ENCODE measurements around the gene NLRP1.

Gene NLRP1

DNA sequence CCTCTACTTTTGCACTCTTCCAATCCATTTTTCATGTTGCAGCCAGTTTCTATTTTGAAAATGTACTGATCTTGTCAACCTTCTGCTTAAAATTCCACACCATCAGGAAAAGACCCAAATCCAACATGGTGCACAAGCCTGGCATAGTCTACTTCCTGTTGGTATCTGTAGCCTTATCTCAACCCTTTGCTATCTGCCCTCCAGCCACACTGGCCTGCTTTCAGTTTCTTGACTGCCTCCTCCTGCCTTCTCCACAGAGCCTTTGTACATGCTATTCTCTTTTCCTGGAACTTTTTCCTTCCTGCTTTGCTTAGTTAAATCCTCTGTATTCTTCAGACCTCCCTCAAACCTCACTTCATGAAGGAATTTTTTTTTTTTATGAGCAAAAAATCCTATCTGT lies 31.5 kb downstream of the NLRP1 start:
- DNase-seq, result no peak

DNA sequence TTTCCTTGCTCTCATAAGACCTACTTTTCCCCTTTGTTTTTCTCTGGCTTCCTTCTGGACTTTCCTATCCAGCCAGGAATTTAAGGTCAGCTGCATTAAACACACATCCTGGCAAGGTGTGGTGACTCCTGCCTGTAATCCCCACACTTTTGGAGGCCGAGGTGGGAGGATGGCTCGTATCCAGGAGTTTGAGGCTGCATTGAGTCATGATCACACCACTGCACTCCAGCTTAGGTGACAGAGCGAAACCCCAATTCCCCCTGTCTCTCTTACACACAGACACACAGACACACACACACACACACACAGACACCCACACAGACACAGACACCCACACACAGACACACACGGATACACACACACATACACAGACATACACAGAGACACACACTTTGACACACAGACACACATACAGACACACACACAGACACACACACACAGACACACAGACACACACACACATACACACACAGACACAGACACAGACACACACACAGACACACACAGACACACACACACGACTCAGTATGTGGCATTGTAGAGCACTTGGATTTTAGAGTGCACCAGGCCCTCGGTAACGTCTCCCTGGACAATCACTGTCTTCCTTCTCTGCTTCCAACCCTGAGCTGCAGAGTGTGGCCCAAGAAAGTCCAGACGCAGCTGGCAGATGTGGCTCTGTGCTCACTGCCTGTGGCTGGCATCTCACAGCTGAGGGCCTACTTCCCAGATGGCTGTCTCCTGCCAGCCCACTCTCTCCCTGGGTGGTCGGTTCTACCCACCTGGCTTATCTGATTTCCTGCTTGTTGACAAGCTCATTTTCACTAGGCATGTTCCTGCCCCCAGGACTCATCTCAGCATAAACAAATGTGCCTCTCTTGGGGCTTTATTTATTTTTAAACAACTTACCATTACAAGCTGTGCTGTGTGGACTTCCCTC lies 39.0 kb downstream of the NLRP1 start:
- DNase-seq, result no peak

DNA sequence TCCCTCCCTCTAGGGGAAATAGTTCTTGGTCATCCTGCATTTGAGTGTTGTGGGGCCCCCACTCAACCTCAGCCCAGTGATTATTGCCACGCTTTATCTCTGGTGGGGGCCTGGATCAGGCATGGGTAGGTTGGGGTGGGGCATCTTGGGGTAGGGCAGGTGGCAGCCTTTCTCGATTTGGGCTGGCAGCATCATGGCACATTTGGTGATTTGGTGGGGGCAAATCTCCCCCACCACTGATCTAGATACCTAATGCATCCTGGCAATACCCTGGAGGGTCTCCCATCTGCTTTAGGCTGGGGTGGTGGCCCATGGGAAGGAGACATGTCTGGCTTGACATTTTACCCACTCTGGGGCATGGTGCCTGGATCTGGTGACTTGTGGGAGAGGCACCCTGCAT lies 40.2 kb downstream of the NLRP1 start:
- DNase-seq, result no peak

DNA sequence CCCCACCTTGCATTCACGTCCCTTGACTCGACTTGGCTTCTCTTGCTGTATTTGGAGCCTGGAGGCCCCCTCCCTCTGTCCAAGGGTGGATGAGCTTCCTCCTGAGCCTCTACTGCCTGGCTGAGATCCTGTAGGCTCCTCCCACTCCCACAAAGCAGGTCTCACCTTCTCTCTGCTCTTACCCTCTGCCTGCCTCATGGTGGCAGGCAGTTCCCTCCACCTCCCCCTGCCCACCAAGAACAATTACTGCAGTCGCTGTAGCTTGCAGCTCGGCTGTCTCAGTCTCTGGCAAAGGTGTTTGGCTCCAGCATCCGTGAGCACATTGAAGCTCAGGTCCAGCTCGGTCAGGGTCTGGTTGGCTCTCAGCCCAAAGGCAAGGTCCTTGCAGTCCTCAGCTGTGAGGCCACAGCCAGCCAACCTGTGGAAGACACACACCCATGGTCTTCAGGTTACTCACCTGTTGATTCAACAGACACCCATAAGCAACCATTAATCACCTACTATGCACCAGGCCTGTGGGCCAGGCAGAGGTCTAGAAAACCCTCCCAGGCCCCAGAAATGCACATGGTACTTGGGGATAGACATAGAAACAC lies 42.6 kb downstream of the NLRP1 start:
- no peak for DNase-seq

DNA sequence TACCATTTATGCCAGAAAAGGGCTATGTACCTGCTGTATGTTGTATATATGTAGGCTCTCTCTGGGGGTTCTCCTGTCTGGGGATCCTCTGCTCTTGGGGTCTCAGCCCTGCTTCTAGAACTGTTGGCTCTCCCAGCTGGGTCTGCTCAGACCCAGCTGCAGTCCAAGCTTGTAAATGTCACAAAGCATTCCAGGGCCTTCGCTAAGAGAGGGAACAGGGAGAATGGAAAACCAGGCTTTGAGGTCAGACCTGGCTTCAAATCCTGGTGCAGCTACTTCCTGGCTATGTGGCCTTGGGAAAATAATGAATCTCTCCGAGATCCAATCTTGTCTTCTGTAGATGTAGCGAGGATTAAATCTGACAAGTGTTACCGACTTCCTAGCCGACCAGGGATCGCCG lies 44.0 kb downstream of the NLRP1 start:
- no peak for DNase-seq

DNA sequence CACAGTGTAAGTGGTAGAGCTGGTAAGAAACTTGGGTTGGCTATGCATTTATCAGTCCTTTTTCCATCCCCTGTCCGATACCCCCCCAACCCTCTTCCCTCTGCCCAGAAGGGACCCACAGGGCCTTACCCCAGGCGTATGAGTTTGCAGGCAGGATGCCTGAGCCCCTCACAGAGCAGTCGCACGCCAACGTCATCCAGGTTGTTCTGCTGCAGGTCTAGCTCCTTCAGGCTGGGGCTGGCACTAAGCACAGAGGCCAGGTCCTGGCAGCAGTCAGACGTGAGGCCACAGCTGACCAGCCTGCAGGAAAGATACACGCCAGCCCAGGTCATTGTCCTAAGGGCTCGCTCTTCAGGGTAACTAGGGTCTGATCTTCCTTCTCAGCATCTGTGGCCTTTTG lies 45.0 kb downstream of the NLRP1 start:
- DNase-seq, result no peak

DNA sequence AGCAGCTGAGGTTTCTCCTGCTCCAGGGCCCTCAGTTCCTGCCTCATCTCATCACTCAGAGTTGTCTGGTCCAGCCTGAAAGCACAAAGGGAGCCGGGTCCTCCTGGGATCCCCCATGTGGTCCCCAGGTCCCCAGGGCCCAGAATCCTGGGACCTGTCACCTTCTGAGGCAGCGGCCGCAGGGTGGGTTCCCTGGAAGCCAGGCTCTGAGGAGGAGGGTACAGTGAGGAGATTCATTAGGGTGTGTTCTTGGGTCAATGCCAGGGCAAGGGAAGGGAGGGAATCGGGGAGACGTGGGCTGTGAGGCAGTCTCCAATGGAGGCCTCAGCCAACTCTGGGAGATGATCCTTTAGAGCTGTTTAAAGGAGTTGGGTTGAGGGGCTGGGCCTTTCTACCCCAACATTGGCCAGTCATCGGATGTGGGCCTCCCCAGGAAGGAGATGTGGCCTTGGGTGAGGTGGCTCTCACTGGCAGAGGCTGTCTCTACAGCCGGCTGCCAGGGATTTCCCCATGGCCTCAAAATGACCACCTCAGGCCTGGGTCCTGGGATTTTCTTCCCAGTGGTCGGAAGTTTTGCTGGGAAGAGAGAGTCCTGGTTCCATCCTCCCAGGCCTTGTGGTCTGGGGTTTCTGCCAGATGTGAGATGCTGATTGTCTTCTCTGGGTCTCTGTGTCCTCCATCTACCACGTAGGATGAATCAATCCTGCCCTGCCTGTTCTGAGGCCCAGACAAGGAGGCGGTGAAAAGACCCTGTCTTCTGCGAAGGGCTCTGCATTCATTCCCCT lies 47.3 kb downstream of the NLRP1 start:
- no peak for DNase-seq

DNA sequence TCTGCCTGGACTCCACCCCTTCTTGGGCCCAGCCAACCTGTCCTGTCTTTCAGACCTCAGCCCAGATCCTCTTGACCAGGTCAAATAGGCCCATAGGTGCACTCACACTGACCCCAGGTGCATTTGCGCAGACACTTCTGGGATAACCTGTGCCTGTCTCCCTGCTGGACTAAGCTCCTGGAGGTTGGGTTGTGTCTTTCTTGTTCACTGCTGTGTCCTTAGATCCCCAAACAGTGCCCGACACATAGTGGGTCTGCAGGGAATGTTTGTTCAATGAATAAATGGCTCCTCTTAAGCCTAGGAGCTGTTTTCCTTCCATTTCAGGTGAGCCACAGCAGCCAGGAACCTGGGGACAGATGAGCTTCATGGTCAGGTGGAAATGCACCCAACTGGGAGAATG lies 48.9 kb downstream of the NLRP1 start:
- DNase-seq, result no peak

DNA sequence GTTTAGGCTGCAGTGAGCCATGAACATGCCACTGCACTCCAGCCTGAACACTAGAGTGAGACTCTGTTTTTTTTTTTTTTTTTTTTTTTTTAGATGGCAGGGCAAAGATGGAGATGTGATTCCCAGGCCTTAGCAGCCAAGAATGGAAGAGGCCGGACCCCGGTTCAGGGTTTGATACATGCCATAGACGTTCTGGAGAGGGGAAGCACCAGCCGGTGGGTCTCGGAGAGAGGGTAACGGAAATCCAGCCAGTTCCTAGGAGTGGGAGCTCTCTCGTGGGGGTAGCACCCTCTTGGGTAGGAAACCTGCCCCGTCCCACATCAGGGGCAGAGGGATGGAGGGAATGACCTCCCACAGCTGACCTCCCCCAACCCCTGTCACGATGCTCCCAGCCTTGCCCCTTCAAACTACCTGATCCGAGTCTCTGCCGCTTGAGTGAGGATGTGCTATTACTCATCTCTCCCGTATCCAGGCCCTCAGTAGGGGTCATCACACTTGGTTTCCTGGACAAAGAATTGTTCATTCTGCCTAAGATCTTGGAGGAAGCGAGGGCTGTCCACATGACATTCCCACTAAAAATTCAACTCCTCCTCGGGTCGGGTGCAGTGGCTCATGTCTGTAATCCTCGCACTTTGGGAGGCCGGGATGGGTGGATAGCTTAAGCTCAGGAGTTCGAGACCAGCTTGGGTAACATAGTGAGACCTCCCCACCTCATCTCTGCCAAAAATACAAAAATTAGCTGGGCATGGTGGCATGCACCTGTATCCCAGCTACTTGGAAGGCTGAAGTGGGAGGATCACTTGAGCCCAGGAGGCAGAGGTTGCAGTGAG lies 50.6 kb downstream of the NLRP1 start:
- DNase-seq, result no peak

DNA sequence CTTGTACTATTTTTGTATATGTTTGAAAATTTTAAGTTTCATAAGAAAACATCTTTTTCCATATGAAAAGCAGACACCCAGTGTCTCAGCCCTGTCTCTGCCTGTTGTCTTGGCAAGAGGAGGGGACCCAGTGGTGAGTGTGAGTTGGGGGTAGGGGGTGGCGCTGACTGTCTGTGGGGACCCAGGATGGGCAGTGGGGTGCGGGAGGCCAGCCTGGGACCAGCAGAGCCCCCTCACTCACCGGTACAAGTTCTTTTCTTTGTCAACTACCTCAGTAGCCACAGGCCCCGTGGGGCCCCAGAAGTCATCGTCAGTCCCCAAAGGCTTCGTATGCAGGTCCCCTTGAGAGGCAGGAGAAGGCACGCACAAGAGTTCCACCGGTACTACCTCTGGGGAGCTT lies 51.7 kb downstream of the NLRP1 start:
- no peak for DNase-seq

DNA sequence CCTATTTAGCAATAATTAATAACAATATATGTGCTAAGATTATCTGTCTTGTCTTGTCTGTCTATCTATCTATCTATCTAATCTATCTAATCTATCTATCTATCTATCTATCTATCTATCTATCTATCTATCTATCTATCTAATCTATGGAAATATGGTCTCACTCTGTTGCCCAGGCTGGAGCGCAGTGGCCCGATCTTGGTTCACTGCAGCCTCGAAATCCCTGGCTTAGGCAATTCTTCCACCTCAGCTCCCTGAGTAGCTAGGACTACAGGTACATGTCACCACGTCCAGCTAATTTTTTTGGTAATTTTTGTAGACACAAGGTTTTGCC lies 53.3 kb downstream of the NLRP1 start:
- DNase-seq, result no peak

DNA sequence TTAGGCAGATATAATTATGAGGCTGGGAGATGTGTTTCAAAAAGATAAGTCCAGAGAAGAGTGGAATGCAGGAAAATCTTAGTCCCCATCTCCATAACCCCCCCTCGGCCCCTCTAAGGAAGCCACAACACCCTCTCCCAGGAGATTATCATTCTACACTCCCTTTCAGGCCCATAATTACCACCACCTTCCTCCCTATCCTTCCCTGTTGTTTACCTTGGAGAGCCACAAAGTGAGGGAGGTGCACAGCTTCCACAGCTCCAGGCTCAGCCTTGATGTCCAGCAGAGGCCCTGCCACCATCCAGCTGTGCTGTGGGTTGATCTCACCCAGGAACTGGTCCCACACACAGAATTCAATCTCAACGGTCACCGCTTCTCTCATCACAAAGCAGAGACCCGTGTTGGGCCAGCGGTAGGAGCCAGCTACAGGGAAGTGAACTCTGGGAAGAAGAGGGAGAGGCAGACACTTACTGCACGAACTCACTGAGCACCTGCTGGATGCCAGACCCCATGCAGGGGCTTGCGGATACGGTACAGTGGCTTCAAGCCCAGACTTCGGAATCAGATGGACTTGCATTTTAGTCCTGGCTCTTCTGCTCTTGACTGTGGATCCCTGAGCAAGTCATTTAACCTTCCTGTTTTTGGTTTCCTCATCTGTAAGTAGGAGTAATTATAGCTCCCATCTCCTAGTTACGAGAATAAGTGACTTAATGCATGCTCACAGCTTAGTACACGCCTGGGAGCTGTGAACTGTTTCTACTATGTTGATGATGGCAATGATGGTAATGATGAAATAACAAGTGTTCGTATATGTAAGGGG lies 53.8 kb downstream of the NLRP1 start:
- DNase-seq, result no peak

DNA sequence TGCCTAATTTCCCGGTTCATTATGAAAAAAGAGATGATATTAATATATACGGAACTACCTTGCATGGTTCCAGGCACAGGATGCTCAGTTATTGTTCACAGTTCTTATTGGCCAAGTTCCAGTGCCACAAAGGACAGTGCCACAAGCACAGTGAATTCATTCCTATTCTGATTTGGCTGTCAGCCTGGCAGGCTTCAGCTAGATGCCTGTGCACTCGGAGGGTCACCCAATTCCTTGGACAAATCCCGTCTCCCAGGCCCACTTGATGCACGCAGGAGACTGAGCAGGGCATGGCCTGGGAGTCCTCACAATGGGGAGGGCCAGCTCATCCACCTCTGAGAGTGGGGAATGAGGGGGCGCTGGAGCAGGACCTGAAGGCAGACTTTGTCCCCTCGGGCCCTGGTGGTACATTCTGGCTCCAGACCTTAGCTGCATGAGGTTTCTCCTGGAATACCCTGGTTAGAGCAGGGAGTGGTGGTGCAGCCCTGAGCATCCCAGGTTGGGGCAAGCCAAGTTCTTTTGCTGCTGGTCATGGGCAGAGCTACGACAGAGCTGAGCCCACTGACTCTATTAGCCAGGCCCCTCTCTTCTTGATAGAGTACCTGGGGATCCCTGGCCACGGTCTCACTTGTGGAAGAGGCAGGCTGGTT lies 56.6 kb downstream of the NLRP1 start:
- DNase-seq, result no peak

DNA sequence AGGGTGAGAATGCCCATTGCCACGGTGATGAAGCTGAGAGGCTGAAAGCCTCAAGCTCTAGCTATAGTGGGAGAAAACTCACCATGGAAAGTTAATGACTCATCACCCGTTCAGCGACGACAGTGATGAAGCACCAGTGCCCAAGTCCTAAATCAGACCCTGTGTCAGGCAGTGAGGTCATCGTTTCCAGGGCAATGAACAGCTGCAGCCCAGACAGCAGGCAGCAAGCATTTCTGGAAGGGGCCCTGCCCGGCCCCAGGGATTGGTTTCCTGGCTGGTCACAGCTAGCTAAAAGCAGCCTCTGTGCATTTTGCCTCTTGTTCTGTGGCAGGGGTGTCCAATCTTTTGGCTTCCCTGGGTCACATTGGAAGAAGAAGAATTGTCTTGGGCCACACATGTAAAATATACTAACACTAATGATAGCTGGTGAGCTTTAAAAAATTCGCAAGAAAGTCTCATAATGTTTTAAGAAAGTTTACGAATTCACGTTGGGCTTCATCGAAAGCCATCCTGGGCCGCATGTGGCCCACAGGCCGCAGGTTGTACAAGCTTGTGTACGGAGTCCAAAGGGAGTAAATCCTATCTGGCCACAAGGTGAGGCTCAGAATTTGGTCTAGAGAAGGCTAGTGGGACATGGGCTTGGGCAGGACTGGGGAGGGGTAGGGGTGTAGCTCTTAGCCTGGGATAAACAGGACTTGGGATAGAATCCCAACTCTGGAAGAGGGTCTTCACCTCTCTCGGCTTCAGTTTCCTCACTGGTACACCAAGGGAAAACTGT lies 57.3 kb downstream of the NLRP1 start:
- DNase-seq, result no peak

DNA sequence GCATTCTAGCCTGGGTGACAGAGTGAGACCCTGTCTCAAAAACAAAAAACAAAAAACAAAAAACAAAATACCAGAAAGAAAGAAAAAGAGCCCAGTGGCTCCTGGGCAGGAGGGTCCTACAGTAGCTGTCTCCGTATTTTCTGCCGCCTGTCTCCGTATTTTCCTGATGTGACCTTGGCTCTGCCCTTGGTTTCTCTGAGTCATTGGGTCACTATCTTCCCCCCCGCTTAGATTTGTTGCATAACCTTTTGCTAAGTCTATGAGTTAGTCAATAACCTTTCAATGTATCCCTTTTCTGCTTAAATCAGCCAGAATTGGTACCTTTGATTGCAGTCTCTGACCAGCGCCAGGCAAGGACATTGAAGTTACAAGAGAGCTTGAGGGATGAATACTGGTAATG lies 61.1 kb downstream of the NLRP1 start:
- no peak for DNase-seq

DNA sequence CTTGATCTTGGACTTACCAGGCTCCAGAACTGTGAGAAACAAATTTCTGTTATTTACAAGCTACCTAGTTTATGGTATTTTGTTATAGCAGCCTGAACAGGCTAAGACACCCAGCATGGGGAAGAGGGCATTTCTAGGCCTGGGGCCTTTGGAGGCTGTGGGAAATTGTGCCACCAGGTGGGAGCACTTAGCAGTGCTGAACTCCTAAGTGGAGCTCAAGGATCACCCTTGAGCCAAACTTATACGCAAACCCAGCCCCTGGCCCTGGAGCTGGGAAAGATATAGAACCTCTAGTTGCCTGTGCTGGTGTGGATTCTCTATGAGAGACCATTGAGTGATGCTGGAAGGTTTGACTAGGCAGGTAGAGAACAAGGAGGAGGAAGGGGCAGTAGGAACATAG lies 61.8 kb downstream of the NLRP1 start:
- DNase-seq, result no peak

DNA sequence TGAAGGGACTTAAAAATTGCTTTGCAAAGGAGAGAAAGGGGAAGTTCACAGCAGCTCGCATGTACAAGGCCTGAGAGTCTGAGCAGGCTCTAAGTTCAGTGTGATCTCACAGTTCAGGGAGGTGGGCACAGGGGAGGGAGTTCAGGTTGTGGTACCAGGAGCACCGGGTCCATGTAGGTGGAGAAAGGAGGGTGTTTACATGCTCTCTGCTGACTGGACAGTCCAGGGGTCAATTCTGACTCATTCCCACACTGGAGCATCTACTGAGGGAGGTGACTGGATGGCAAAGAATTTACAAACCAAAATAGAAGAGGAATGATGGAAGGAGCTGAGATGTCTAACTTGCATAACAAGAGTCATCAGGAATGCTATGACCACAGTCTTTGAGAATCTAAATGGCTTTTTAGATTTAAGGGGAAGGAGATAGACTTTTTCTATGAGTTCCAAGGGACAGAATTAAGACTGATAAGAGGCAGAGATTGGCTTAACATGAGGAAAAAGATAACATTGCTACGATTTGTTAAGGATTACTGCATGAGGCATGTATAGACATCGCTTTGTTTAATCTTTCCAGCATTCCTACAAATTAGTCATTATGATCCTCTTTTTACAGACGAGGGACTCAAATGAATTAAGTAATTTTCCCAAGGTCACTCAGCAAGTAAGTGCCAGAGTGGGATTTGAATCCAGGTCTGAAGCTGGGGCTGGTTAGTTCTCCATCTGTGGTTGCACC lies 68.1 kb downstream of the NLRP1 start:
- DNase-seq, result no peak

DNA sequence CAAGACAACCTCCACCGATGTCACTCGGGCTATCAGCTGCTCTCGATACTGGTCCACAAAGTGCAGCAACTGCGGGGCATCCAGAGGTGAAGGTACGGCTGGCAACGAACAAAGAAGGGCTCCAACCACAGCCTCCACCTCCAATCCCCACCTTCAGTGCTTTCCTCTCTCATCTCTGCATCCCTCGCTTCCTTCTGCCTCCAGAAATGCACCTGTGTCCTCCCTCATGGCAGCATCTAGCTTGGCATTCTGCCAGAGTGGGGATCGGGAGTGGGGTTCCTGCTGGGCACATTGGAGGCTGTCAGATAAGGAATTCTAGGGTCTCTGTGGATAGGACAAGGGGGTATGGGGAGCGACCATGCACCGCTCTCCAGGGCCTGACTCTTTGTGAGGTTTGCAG lies 69.3 kb downstream of the NLRP1 start:
- DNase-seq, result no peak

DNA sequence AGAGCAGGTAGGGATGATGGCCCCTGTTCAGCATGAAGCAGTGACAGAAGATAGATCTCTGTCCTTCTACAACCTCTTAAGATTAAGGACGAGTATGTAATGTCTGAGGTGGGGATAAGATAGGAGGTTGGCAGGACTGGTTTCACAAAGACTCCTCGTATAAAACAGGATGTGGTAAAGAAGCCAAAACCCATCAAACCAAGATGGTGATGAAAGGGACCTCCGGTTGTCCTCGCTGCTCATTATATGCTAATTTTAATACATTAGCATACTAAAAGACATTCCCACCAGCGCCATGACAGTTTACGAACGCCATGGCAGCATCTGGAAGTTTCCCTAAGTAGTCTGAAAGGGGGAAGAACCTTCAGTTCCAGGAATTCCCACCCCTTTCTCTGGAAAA lies 70.7 kb downstream of the NLRP1 start:
- DNase-seq, result no peak
